ENCODE measurements around the gene SEC23A.
"Not testable (repeated sequence)": the region's sequence is repeated elsewhere in the genome, so short reads cannot be mapped to it uniquely, and the experiment has no call there.

Gene SEC23A

GRCh38 chr14:39090548-39091111 lies 12.4 kb downstream of the SEC23A start:
- no peak for DNase-seq

DNA sequence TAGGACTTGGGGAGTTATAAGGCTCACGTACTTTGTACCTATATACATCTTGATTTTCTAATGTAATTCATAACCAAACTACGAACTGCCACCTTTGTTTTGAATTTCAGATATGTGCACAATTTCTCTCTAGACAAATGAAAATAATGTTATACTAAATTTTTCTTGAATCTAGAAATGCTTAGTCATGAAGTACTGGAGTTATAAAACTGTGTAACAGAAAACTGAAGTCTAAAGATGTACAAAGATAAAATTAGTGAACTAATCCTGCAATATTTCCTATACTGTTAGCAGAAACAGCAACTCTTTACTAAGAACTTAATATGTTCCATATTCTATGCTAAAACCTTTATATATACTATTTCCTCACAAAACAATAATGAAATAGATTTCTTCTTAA lies 15.5 kb downstream of the SEC23A start:
- DNase-seq = no peak

- no peak for DNase-seq
Measured at GRCh38 chr14:39085933-39086332, 17.1 kb downstream of the SEC23A start.

GRCh38 chr14:39083127-39083526 lies 19.9 kb downstream of the SEC23A start:
- no peak for DNase-seq

DNA sequence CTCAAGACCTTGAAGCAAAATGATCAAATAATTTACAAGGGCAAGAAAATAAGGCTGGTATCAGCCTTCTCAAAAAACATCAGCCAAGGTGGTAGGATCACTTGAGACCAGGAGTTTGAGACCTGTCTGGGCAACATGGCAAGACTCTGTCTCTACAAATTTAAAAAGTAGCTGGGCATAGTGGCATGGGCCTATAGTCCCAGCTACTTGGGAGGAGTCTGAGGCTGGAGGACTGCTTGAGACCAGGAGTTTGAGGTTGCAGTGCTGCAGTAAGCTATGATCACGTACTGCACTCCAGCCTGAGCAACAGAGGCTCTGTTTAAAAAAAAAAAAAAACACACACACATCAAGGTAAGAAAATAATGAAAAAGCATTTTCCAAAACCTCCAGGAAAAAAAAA lies 22.1 kb downstream of the SEC23A start:
- no peak for DNase-seq

DNA sequence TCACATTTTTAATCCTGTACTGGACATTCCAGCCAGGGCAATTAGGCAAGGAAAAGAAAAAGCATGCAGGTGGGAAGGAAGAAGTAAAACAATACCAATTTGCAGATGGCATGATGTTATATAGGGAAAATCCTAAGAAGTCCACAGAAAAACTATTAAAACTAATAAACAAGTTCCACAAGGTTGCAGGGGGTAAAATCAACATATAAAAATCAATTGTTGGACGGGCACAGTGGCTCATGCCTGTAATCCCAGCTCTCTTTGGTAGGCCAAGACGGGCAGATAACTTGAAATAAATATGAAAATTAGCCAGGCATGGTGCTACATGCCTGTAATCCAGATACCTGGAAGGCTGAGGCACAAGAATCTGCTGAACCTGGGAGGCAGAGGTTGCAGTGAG lies 31.9 kb downstream of the SEC23A start:
- no peak for DNase-seq

DNA sequence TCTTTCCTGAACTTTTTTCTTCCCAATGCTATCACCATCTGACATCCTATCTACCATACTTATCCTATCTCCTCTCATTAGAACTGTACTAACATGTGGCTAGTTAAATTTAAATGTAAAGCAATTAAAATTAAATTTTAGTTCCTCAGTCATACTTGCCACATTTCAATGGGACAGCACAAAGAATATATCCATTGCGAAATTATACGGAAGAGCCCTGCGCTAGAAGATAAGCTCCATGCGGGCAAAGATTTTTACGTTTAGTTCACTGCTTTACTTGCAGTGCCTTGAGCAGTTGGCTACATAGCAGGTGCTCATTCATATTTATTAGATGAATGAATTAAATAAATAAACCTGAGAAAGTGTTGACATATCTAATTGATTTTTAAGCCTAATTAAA lies 33.1 kb downstream of the SEC23A start:
- no peak for DNase-seq

GRCh38 chr14:39069169-39069805 lies 33.7 kb downstream of the SEC23A start:
- not testable (repeated sequence) for DNase-seq

GRCh38 chr14:39060818-39061437 lies 42.1 kb downstream of the SEC23A start:
- DNase-seq = no peak

DNA sequence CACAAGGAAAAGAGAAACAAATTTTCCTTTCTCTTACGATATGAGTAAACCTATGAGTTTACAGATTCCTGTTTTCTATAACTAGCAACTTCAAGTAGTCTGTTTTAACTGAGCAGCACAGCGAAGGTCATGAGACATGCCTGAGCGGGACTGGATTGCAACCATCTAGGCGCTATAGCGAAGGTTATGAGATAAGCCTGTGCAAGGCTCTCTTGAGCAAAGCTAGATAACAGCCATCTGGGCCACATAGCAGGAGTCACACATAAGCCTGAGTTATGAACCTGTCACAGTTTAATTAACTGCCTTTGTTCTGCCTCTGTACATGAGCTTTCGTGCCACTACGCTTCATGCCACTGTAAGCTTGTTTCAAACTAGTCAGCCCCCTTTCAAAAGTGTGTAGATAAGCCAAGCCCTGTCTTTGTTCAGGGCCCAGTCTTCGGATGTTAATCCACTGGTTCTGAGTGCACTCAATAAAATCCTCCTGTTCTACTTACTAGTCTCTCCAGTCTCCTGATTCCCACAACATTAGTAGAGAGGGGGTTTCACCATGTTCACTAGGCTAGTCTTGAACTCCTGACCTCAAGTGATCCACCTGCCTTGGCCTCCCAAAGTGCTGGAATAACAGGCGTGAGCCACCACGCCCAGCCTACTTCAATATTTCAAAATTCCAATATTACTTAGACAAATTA lies 47.1 kb downstream of the SEC23A start:
- DNase-seq = no peak

GRCh38 chr14:39052869-39053454 lies 50.1 kb downstream of the SEC23A start:
- not testable (repeated sequence) for DNase-seq

- DNase-seq = no peak
Measured at GRCh38 chr14:39050389-39050788, 52.6 kb downstream of the SEC23A start.

- peak; percentile 3 for DNase-seq
Measured at GRCh38 chr14:39045889-39046288, 57.1 kb downstream of the SEC23A start.

GRCh38 chr14:39043352-39043943 lies 59.6 kb downstream of the SEC23A start:
- no peak for DNase-seq

- DNase-seq = no peak
Measured at GRCh38 chr14:39040529-39040928, 62.5 kb downstream of the SEC23A start.

GRCh38 chr14:39038542-39038941 lies 64.5 kb downstream of the SEC23A start:
- DNase-seq = no peak

DNA sequence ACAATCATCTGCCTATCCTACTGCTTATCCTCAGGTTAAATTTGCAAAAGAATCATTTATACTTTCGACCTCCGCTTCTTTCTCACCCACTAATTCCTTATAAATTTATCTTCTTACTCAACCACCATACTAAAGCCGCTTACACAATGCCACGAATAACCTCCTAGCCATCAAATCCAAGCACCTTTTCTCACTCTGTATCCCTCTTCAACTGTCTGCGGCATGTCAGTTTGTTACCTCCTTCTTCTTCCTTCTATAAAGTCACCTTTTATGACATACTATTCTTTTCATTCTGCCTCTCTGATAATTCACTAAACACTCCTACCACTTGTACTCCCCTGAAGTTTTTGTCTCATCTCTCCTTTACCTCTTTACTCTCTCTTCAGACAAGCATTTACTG lies 66.3 kb downstream of the SEC23A start:
- DNase-seq = no peak

DNA sequence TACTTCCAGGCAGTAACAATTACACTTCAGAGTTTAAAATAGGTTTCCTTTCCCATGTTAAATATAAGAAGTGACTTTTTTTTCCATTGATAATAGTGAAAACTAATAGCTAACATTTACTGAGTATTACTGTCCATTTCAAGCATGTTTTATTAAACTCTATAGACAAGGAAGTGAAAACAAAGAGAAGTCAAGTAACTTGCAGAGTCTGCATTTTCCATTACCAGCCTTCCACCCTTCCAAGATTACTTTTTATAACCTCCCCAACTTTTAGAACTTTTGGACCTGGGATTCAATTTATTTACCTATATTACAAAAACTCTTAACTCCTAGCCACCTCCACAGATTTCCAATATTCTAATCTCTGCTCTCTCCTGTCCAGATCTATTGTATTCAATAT lies 67.7 kb downstream of the SEC23A start:
- no peak for DNase-seq

- no peak for DNase-seq
Measured at GRCh38 chr14:39034481-39035296, 68.3 kb downstream of the SEC23A start.

- DNase-seq = no peak
Measured at GRCh38 chr14:39033371-39033770, 69.7 kb downstream of the SEC23A start.

DNA sequence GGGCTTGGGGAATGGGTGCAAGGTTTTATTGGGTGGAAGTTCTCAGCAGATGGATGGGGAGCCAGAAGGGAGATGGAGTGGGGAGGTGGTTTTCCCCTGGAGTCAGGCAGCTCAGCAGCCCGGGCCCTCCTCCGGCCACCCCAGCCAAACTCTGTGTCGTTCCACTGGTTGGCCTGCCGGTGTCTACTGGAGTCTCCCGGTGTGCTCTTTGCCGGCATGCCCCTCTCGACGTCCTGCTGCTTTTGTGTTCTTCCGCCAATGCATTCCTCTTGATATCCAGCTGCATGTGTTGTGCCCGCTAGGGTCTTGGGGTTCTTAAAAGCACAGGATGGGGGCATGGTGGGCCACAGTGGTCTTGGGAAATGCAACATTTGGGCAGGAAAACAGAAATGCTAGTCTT lies 72.8 kb downstream of the SEC23A start:
- DNase-seq = no peak

DNA sequence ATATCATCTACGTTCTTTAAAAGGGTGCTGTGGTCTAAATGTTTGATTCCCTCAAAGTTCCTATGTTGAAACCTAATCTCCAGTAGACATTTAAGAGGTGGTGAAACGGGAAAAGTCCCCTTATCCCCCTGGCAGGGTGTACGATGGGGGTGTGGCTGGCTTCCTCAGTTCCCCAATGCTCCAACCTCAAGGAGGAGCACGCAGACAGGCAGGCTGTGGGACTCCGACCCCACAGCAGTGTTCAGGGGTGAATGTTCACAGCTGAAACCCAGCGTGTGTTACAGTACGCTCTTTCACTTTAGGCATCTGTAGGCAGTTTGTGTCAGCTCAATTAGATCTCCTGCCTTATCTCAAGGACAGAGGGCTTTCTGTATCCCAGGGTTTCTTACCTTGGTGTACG lies 73.2 kb downstream of the SEC23A start:
- DNase-seq = no peak

Data from stimulated activated CD4-positive, alpha-beta T cell treated with anti-CD3 and anti-CD28 coated beads, Interleukin-1b, Interleukin-23, amount 100 ng/mL, for 48 hours (primary cell).